NB4 (cell line): Measurements from ENCODE around the gene SPEF1.

Source experiments
- CTCF ChIP-seq: IDR thresholded peaks from one replicate; pipeline ENCODE4 v1.5.1; 2012; ENCODE audit warnings: low read depth, low read length
- MYC ChIP-seq: IDR thresholded peaks from 2 replicates; pipeline ENCODE4 v1.6.1; 2011; ENCODE audit warnings: low read depth, low read length

- TF ChIP-seq CTCF (no peak), MYC (no peak)
Measured at GRCh38 chr20:3782597-3782996, 1.3 kb upstream of the SPEF1 start.
